NCI-H1048 (cell line): Measurements from ENCODE around the gene VANGL1.

Source experiments
- DNase-seq: peaks from one replicate; lab custom pipeline; 2025; lab: John Stamatoyannopoulos, UW

Gene VANGL1

DNA sequence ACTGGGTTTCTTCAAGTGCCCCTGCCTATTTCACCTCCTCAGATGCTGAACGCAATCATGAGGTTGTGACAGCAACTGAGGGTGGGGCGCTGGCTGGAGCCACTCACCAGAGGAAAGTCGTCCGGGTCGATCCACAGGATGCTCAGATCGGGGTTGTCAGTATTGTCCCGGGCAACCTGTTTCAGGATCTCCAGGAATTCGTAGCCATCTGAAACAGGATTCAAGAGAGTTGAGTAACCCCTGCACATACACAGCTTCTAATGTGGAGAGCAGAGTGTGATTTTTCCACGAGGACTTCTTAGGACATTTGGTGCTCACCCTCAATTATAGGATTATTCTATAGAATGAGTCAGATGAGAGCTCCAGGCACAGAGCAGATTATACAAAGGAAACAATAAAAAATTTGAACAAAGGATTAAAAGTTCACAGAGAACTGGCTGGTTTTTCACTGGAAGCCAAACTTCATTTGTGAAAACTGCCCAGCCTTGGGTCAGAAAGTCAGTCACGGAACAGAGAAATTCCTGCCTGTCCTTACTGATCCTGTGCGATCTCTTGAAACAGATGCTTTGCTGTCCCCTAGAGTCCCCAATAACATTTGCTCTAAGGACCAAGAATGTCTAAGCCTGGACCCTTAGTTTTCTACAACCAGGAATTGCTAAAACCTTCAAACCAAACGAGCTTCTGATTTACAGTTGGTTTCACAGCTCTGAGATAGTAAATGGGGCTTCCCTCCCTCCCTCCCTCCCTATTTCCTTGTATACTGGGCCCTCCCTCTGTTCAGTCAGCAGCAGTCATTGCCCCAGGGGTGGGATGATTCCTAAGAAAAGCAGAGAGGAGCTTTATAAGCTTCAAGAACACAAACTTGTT is 63.5 kb downstream of the VANGL1 start:
- no peak for DNase-seq

DNA sequence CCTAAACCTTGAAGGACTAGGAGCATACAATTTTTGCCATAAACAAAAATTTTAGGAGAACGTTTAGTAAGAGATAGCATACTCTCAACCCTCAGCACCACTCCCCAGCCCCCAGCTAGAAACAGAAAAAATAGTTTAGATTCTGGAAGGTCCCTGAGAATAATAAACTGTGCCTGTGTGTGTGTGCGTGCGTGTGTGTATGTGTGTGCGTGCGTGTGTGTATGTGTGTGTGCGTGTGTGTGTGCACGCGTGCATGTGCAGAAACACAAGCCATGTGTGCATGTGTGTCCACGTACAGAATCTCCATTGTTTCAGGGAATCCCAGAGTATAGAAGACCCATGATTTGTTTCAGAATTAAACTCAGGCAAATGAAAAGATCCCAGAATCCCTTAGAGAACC is 64.2 kb downstream of the VANGL1 start:
- no peak for DNase-seq

DNA sequence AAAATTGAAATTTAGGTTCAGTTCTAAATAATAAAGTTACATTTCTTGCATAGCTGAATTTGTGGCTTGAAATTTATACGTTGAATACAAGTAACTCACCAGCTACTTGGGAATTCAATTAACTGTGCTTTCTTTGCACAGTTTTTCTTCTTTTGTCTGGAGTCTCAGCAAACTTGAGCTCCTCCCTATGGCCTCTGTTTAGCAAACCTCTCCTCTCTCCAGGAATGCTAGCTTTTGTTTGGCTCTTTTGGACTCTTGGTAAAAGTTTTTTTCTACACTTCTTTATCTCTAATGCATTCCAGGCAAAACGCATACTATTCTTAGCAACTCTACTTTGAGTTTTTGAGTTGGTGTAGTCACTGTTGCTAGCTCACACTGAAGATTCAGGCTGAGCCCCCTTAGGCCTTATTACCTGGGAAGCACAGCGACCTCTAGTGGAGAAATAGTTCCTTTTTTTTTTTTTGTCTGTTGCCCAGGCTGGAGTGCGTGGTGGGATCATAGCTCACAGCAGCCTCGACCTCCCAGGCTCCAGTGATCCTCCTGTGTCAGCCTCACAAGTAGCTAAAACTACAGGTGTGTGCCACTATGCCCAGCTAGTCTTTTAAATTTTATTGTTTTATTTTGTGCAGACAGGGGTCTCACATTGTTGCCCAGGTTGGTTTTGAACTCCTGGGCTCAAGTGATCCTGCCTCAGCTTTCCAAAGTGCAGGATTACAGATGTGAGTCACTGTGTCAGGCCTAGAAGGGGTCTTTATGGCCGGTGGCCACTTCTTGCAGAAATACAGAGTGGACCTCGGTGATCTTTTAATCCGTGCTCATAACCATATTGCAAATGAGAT is 65.0 kb downstream of the VANGL1 start:
- peak; percentile 16 for DNase-seq

DNA sequence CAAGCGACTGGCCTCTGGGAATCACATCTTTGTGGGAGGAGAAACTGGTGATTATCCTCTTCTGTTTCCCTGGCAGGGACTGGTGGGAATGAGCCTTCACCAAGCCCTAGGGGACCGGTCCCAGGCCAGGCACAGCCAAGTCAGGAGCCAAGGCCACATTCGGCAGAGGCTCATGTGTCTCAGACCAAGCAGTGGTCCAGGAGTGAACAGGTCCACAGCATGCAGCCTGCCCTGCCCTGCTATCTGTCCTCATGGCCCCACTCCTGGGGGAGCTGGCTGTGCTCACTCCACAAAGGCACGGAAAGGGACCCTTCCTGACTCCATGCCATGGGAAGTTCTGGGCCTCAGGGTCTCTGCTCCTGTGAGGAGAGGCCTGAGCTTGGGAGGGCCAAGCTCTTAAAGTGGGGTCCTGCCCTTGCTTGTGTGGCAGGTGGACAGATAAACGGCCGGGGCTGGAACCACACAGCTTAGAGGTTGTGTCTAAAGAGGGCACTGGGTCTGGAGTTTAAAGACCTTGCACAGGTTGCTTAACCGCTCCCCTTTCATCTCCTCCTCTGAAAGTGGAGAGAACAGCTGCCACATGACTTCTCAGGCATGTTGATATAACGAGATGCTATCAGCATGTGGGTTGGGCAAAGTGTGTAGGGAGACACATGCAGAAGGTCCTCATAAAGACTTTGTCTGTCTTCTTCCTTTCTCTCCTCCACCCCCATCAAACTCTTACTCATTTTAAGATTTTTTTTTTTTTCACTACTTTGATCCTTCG is 69.3 kb downstream of the VANGL1 start:
- no peak for DNase-seq

DNA sequence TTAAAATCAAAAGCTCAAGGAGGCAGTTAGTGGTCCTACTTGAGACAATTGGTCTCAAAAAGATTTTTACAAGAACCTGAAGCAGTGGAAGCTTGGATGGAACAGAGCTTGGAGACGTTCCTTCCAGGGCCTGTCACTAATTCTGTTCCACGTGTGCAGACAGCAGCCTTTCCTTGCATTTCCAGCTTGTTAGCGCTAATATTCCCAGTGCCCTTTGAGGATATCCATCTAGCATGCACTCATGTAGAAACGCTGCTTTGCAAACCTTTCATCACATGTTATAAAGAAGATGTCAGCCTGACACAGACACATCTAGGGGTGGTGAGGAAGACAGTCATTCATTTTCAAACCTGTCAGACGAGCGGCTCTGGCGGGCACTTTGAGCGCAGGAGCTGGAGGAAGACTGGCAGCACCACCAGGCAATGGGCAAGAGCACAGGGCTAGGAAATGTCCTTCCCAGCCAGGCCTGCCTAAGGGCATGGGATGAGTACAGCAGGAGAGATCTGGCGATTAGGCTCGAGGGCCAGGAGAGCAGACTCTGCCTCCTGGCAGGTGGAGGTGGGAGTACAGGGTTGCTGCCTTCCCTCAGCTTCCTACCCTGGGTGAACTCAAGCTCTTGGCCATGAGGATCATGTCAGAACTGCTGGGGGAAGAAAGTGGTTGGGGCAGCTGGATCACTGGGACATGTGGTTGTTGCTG is 71.3 kb downstream of the VANGL1 start:
- no peak for DNase-seq

DNA sequence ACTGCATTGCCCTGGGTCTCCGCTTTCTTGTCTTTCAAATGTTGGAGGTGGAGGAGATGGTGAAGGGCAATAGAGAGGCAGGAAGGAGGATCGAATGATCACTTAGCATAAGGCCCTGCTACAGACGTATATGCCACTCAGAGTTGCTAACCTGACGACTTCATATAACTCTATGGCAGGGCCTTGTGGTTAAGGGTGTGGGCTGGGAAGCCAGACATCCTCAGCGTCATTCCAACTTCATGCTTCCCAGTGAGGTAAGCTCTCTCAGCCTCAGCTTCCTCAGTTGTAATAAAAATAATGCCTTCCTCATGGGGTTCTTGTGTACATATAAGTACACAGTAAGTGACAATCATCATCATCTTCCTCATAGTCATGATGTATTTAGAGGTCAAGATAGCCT is 72.1 kb downstream of the VANGL1 start:
- DNase-seq = no peak

- DNase-seq = no peak
Measured at GRCh38 chr1:115714572-115715141, 72.9 kb downstream of the VANGL1 start.

DNA sequence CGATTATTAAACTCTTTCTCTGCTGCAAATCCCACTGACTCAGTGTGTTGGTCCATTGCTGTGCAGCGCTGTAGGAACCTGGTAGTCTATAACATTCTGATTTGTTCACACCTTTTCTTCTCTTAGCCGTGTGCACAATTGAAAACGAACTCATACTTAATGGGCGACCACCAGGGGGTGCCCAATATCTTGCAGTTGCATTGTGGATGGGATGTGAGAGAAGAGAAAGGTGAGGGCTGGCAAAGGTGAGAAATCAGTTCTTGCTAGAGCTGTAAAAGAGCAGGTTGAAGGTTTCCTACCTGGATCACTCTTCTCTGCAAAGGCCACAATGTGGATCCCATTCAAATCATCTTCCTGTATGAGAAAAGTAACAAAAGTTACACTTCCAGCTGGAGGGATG is 75.8 kb downstream of the VANGL1 start:
- DNase-seq = no peak

- DNase-seq = no peak
Measured at GRCh38 chr1:115718011-115718754, 76.4 kb downstream of the VANGL1 start.

- no peak for DNase-seq
Measured at GRCh38 chr1:115719285-115719684, 77.5 kb downstream of the VANGL1 start.

- no peak for DNase-seq
Measured at GRCh38 chr1:115722221-115722620, 80.5 kb downstream of the VANGL1 start.

GRCh38 chr1:115723756-115724155 is 82.0 kb downstream of the VANGL1 start:
- no peak for DNase-seq

GRCh38 chr1:115725600-115725999 is 83.8 kb downstream of the VANGL1 start:
- no peak for DNase-seq

GRCh38 chr1:115726161-115726560 is 84.4 kb downstream of the VANGL1 start:
- DNase-seq = no peak

- DNase-seq = no peak
Measured at GRCh38 chr1:115726570-115726969, 84.8 kb downstream of the VANGL1 start.

DNA sequence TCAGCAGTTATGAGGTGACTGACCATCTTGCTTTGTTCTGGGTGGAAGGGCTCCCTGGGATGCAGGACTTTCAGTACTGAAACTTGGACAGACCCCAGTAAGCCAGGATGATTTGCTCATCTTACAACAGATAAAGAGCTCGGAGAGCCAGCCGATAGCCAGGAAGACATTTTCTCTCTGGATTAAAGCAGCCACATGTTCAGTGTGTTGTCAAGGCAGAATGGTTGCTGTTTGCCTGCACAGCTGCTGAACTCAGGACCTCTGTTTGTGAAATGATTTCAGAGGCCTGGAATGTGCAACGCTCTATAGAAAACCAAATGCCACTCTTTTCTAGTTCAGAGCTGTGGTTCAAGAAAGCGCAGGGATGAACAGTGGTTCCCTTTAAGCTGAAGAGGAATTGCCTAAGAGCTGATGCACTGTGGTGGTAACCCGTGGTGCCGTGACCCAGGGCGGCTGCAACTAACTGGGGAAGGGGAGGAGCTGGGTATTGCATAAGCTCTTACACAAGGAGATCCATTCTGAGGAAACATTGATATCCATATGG is 86.0 kb downstream of the VANGL1 start:
- no peak for DNase-seq

DNA sequence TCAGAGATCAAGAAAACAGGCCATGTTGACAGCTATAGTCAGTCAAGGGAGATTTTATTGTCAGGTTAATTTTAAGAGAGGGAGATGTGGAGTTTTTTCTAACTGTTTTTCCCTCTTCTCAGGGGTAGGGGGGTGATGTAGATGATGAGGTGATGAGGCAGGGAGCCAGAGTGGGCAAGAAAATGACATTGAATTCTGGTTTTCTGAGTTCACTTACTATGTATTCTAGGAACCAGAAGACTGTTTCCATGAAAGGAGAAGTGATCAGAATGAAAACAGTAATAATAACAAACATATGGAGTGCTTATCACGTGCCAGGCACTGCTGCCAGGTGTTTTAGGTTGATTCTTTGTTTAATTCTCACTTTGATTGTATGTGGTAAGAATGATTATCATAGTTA is 86.6 kb downstream of the VANGL1 start:
- DNase-seq = no peak

DNA sequence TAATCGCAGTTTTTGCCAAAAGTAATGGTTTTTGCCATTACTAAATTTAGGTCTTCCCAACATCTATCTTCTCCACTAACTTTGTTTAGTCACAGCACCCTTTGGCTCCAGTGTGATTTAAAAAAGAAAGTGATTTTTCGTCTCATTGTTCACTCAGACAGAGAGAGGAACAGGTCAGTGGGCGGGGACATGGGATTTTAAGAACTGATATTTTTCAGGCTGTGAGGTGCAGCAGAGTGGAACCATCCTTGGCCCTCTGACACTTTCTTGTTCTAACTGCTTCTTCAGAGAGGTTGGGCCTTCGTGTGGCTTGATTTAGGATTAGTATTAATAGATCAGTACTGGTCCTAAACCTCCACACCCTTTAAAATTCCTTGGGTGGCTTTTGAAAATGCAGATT is 88.0 kb downstream of the VANGL1 start:
- no peak for DNase-seq

DNA sequence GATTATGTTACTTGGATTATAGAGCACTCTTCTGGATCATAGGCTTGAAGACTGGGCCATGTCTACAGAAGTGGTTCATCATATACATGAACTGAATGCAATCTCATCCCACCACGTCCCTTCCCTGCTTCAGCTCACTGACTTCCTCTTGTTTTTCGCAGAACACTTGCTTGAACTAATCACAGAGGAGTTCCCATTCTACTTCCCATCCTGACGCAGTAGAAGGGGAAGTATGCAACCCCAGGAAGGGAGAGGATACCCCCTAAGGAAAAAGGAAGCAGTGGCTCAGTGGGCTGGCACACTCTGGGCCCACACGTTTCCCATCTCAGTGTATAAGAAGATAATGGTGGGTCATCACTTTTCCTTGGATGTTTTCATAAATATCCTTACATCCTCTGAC is 90.5 kb downstream of the VANGL1 start:
- no peak for DNase-seq

GRCh38 chr1:115740811-115741210 is 99.0 kb downstream of the VANGL1 start:
- no peak for DNase-seq
